Measurements from ENCODE around the gene DNAJA2. TPM values are rescaled to one million over a fixed set of nuclear protein-coding genes. Genes with fewer than 3 reads are reported as not detected.

Gene DNAJA2
- total and polyA plus RNA-seq, 2 of the 8 experiments (the other 6 are each of a cell fraction or from before 2014, with no cell fraction given): 9.4 to 93.8 TPM

DNA sequence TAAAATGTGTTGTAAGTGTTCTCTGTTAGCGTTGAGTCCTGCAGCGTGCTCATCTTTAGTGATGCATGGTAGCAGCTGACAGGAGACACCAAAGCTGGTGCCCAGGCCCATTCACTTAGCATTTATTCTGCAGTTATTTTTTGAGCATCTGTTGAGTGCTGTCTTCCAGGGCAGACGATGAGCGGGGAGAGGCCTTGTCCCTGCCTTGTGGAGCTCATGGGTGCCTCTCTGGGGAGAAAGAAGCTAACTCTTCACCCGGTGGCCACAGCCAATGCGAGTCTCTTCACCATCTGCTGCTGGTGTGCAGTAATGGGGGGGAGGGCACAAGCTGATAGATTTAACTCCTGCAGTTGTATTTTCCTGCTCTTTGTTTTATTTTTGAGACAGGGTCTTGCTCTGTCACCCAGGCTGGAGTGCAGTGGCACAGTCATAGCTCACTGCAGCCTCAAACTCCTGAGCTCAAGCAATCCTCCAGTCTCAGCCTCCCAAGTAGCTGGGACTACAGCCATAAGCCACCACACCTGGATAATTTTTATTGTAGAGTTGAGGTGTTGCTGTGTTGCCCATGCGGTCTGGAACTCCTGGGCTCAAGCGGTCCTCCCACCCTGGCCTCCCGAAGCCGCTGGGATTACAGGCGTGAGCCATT lies 58.8 kb downstream of the DNAJA2 start:
- H3K14ac ChIP-seq (ENCODE audit: insufficient read length): no peak overlapping the region
- H3K79me1 ChIP-seq (ENCODE audit: low read depth, low read length): peaks cover 2% of the 10 kb centered on the region
- TF ChIP-seq BACH1 (IDR thresholded peaks at IDR 0.05; ENCODE audit: low read length): no peak
- no peak for TF ChIP-seq PHF8 (conservative IDR thresholded peaks at IDR 0.05; ENCODE audit: low read depth, low read length)
- no peak for TF ChIP-seq YY1 (IDR thresholded peaks at IDR 0.05; ENCODE audit: low read depth, low read length)
- TF ChIP-seq USF2 (IDR thresholded peaks at IDR 0.05; ENCODE audit: low read length): no peak
- no peak for TF ChIP-seq EGR1 (IDR thresholded peaks at IDR 0.05; ENCODE audit: borderline replicate concordance, low read depth, low read length)
- TF ChIP-seq TAF1 (IDR thresholded peaks at IDR 0.05; ENCODE audit: low read depth, low read length): no peak
- no peak overlapping the region for H3K56ac ChIP-seq (replicated peaks; ENCODE audit: insufficient read length, low read depth, low read length)
- peaks cover 8% of the 10 kb centered on the region; the same call in 1 of the 2 replicates for H3K23me2 ChIP-seq (ENCODE audit: low read depth, low read length)
- H3K36me3 ChIP-seq (ENCODE audit: control insufficient read depth in 2 of 4, insufficient read depth in 4 of 4, low read length in 3 of 4): peaks cover 38 to 94% (median 83%) of the 10 kb centered on the region in 4 experiments
- no peak overlapping the region for H3K4ac ChIP-seq (replicated peaks; ENCODE audit: insufficient read length, low read depth, low read length)
- H2BK15ac ChIP-seq (ENCODE audit: low read length): no peak overlapping the region
- no peak overlapping the region for H4K5ac ChIP-seq (ENCODE audit: insufficient read length, low read depth, low read length)
- no peak overlapping the region for H2AK5ac ChIP-seq (ENCODE audit: low read depth, low read length)
- FAIRE-seq (no peak), DNase-seq (ENCODE audit: low read depth in 1 of 2, low spot score in 2 of 2) (no peak)
- H2AFZ ChIP-seq (ENCODE audit: low read length): no peak overlapping the region
- no peaks in the 10 kb centered on the region for H3K79me2 ChIP-seq (ENCODE audit: control insufficient read depth in 1 of 2, insufficient read depth in 2 of 2, low read length in 2 of 2)
- no peak overlapping the region for H2BK120ac ChIP-seq (replicated peaks; ENCODE audit: low read depth, low read length)
- no peaks in the 10 kb centered on the region for H3K4me1 ChIP-seq (replicated peaks in 1 of 4; ENCODE audit: control insufficient read depth in 3 of 4, insufficient read depth in 4 of 4, low read length in 3 of 4)
- H2BK12ac ChIP-seq (ENCODE audit: low read depth, low read length): no peak overlapping the region
- no peak overlapping the region for H4K8ac ChIP-seq (ENCODE audit: extremely low read depth, insufficient read depth, low read length)
- no peak overlapping the region for H3K27ac ChIP-seq (ENCODE audit: low read depth, low read length)
- H4K91ac ChIP-seq (replicated peaks; ENCODE audit: insufficient read length, low read length): no peak overlapping the region
- H3K27me3 ChIP-seq (replicated peaks in 1 of 4; ENCODE audit: control insufficient read depth in 3 of 4, extremely low read depth in 1 of 4, insufficient read depth in 3 of 4, low read length in 3 of 4): no peaks in the 10 kb centered on the region
- no peak overlapping the region for H3K18ac ChIP-seq (ENCODE audit: extremely low read depth, low read length)
- ChIA-PET POLR2A (ENCODE audit: partially characterized antibody) (interaction anchor here (0.6 to 22.7 kb wide), 7 partner anchors 8 to 221 kb away, joined by 3 to 580 read pairs (median 5); partner anchors contain the start of gene GPT2), CTCF (ENCODE audit: partially characterized antibody) (interaction anchor here (0.8 to 3.6 kb wide), 6 partner anchors 8 to 60 kb away, joined by 3 to 13 read pairs (median 3); no protein-coding TSS in a partner anchor)
- peaks cover 7 to 11% of the 10 kb centered on the region in 2 experiments for H4K20me1 ChIP-seq (replicated peaks in 1 of 2; ENCODE audit: control insufficient read depth in 1 of 2, insufficient read depth in 2 of 2, low read length in 2 of 2)
- no peaks in the 10 kb centered on the region for H3K9me3 ChIP-seq (ENCODE audit: insufficient read depth in 2 of 2, low read depth in 1 of 2, low read length in 1 of 2)
- WGBS, 2 experiments (ENCODE audit: extremely low coverage in 1 of 2, insufficient coverage in 1 of 2, insufficient read length in 1 of 2, insufficient replicate concordance in 2 of 2, low coverage in 1 of 2, low lambda C conversion rate in 2 of 2, missing lambda C conversion rate in 1 of 2): 92% methylated on average over 11 of the region's 11 CpGs; no CpG with 5 or more reads in 1 of the 2 experiments
- no peak overlapping the region for H3K4me3 ChIP-seq (ENCODE audit: extremely low read depth in 1 of 4, insufficient read depth in 2 of 4, low read depth in 3 of 4, low read length in 4 of 4)
- H3K9ac ChIP-seq (replicated peaks in 1 of 4; ENCODE audit: extremely low read depth in 1 of 4, low read depth in 3 of 4, low read length in 3 of 4): no peak overlapping the region
- H3K23ac ChIP-seq (ENCODE audit: insufficient read length): no peak overlapping the region
- H2BK20ac ChIP-seq (ENCODE audit: low read length): no peak overlapping the region
- H2BK5ac ChIP-seq (ENCODE audit: low read depth, low read length): no peak overlapping the region
- no peak overlapping the region for H3K4me2 ChIP-seq (ENCODE audit: insufficient read depth in 1 of 2, low read depth in 2 of 2, low read length in 2 of 2)

Data from H1 (cell line).